Measurements from ENCODE around the gene KRTAP10-5.
"Not testable (repeated sequence)": the region's sequence is repeated elsewhere in the genome, so short reads cannot be mapped to it uniquely, and the experiment has no call there.

KRTAP10-5 gene

GRCh38 chr21:44568667-44569556, 11.5 kb downstream of the KRTAP10-5 start:
- no peak for DNase-seq

GRCh38 chr21:44568261-44568660, 12.1 kb downstream of the KRTAP10-5 start:
- DNase-seq, result no peak

- no peak for DNase-seq
These were observed 12.8 kb downstream of the KRTAP10-5 start for GRCh38 chr21:44567481-44568171.

GRCh38 chr21:44566403-44566802, 14.0 kb downstream of the KRTAP10-5 start:
- no peak for DNase-seq

- no peak for DNase-seq
These were observed 15.4 kb downstream of the KRTAP10-5 start for GRCh38 chr21:44564886-44565598.

GRCh38 chr21:44564099-44564498, 16.3 kb downstream of the KRTAP10-5 start:
- no peak for DNase-seq

GRCh38 chr21:44558695-44559094, 21.7 kb downstream of the KRTAP10-5 start, which contains the start of gene KRTAP10-3:
Gene KRTAP10-3, minus strand, starts transcription at chr21:44558795. Its CDS starts 80 bp downstream, at chr21:44558715.
- DNase-seq, result no peak

- DNase-seq, result not testable (repeated sequence)
These were observed 22.1 kb downstream of the KRTAP10-5 start for GRCh38 chr21:44558329-44558675.

GRCh38 chr21:44557491-44558328, 22.7 kb downstream of the KRTAP10-5 start:
- no peak for DNase-seq

GRCh38 chr21:44556879-44557278, 23.5 kb downstream of the KRTAP10-5 start:
- no peak for DNase-seq

GRCh38 chr21:44555200-44555875, 25.1 kb downstream of the KRTAP10-5 start:
- DNase-seq, result no peak

- no peak for DNase-seq
These were observed 27.7 kb downstream of the KRTAP10-5 start for GRCh38 chr21:44552681-44553080.

- DNase-seq, result no peak
These were observed 28.3 kb downstream of the KRTAP10-5 start for GRCh38 chr21:44552136-44552535.

GRCh38 chr21:44551340-44551961, 29.0 kb downstream of the KRTAP10-5 start, which contains the start of gene KRTAP10-2:
Gene KRTAP10-2, minus strand, starts transcription at chr21:44551505. Its CDS starts 47 bp downstream, at chr21:44551458.
- DNase-seq, result no peak

GRCh38 chr21:44550807-44551206, 29.6 kb downstream of the KRTAP10-5 start:
- no peak for DNase-seq

GRCh38 chr21:44550285-44550684, 30.1 kb downstream of the KRTAP10-5 start:
- DNase-seq, result not testable (repeated sequence)

GRCh38 chr21:44549525-44550211, 30.7 kb downstream of the KRTAP10-5 start:
- DNase-seq, result no peak

- no peak for DNase-seq
These were observed 31.5 kb downstream of the KRTAP10-5 start for GRCh38 chr21:44548922-44549321.

GRCh38 chr21:44548381-44548780, 32.0 kb downstream of the KRTAP10-5 start:
- no peak for DNase-seq

- no peak for DNase-seq
These were observed 32.6 kb downstream of the KRTAP10-5 start for GRCh38 chr21:44547656-44548331.
